CD4-positive, alpha-beta T cell treated with Interleukin-15 for 1 hour (primary cell): Measurements from ENCODE around the gene SEC61A2.
"Not testable (repeated sequence)": the region's sequence is repeated elsewhere in the genome, so short reads cannot be mapped to it uniquely, and the experiment has no call there.

Experiments used
- DNase-seq: peaks from one replicate; pipeline ENCODE4 v3.0.0-alpha.2; 2020

SEC61A2 gene

DNA sequence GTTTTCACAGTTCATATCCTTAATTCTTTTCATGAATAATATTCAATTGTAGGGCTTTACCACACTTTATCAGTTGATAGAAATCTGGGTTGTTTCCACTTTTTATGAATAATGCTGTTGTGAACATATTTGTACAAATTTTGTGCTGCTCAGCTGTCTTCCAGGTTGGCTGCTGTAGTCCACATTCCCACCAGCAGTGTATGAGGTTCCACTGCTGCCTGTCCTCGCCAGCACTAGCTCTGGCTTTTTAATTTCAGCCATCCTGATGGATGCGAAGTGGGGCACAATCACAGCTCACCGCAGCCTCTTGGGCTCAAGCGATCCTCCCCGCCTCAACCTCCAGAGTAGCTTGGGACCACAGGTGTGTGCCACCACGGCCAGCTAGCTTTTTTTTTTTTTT lies 33.5 kb downstream of the SEC61A2 start:
- DNase-seq, result no peak

DNA sequence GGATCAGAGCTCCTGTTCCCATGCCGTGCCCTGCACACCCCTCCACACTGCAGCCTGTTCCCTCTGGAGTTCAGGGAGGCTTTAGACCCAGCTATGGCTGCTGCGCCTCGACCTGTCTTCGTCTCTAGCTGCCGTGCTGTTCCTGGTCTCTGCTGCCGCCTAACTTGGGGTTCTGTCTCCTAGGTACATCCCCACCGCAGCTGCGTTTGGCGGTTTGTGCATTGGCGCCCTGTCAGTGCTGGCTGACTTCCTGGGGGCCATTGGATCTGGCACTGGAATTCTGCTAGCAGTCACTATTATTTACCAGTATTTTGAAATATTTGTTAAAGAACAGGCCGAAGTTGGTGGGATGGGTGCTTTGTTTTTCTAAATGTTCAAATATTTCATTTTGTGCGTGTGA lies 34.6 kb downstream of the SEC61A2 start:
- no peak for DNase-seq

DNA sequence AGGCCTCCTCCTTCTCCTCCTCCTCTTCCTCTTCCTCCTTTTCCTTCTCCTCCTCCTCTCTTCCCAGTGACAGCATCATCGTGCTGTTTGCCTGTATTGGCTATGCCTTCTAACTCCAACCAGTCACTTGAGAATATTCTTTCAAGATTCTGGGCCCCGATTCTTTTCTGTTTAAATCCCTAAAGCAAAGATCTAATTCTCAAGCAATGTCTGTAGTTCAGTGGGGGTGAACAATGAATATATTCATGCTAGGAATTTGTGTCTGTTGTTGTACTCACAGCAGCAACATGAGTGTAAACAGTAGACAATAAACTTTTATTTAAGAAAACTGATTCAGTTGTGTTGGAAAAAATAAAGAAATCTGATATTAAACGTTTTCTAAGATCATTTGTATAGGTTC lies 35.6 kb downstream of the SEC61A2 start:
- no peak for DNase-seq

DNA sequence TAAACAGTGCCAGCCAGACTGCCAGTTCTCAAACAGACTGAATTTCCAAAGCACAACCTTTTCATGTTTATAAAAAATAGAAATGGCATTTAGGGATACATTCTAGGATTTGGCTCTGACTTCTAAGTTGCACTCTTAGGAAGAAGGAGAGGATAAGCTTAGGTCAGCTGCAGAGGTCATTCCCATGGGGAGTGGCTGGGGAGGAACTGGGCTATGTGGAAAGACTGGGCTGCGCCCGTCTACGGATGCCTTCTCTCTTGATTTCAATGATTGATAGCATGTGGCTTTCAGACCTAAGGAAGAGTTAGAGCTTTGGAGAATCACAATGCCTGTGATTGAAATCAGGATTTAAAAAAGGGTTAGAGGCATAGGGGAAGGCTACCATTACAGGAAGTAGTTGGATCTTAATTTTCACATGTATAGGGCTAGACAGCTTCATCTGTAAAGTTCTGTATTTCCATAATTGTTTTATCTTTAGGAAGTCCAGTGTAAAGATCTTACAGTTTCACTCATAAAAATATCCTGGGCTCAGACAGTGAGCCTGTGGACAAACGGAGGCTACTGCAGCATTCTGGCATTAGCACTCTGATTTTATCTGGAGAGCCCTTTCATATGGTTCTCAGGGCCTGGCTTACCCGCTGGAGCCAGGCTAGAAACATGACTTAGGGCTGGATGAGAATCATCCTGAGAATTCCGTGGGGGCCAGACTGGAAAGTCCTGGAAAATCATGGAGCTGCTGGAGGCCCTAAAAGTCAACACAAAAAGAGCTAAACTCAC lies 36.7 kb downstream of the SEC61A2 start:
- no peak for DNase-seq

DNA sequence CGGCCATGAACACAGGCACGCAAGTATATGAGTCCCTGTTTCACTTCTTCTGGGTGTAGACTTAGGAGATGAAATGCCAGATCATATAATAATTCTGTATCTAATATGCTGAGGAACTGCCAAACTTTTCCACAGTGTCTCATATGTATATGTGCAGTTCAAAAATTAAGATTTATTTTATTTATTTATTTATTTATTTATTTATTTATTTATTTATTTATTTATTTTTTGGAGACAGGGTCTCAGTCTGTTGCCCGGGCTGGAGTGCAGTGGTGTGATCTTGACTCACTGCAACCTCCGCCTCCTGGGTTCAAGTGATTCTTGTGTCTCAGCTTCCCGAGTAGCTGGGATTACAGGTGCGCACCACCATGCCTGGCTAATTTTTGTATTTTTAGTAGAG lies 42.0 kb downstream of the SEC61A2 start:
- not testable (repeated sequence) for DNase-seq

DNA sequence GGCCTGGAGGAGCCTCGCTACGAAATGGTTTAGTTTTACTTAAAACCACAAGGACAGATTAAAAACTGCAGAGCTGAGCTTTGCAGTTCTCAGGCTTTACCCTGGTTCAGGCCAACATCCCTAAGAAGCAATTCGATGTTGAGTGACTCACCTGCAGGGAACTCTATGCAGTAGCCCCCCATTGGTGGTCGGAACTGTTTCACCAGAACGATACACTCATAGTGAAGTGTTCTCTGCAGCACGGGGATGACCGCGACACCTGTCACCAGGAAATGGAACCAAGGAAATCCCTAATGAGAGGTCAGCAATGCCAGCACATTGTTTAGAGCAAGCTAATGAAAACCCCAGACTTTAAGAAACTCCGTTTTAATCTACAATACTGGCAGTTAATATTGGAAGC lies 48.2 kb downstream of the SEC61A2 start:
- no peak for DNase-seq

DNA sequence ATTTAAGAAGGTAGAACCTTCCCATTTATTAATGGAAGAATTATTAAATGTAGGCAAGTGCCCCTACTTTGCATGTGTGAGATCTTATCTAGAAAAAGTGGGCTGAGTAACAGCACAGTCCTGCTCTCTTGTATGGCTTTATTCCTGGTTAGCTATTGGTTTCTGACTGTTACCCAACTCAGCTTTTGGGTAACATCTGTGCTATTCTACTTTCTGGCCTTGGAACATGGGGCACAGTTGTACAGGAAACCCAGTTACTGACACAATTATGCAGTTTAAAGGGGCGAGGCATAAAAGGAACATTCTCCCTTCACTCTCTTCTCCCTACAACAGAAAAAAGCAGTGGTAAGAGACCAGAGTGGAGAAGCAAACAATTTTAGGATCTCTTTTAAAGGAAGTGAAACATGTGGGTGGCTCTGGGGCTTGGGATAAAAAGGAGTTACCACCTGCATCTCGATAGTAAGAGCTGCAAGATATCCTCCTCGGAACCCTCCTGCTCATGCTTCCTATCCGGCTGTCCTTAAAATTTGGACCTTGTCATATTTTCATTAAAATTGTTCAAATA lies 50.2 kb downstream of the SEC61A2 start:
- DNase-seq, result no peak

DNA sequence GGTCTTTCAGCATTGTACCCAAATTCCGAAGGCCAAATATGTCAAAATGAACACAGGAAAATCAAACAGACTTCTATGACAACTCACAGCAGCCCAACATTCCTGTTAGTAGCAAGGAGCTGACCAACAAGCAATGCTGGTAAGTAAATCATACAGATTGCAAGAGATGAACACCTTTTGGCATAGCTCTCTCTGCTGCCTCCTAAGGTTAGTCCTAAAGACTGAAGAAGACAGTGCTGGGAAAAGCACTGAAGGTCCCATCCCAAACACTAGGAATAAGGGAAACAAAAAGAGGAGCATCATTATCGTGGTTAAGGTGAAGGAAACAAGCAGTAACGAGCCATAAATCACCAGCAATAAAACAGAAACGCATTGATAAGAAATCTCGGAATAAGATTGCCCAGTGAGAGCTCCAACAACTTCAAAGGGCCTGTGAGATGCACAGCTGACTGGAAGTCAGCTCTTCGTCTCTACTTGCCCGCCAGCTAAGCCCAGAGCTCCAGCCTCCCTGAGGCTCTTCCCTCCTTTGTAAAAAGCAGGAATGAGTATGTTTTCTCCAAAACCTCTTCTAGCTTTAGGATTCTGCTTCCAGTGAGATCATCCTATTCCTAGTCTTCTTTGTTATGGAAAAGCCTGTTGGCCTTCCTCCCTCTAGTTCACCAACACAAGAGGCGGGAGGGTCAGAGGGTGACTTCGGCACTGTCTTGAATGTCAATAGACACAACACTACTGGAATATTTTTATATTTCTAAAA lies 50.9 kb downstream of the SEC61A2 start:
- DNase-seq, result no peak

DNA sequence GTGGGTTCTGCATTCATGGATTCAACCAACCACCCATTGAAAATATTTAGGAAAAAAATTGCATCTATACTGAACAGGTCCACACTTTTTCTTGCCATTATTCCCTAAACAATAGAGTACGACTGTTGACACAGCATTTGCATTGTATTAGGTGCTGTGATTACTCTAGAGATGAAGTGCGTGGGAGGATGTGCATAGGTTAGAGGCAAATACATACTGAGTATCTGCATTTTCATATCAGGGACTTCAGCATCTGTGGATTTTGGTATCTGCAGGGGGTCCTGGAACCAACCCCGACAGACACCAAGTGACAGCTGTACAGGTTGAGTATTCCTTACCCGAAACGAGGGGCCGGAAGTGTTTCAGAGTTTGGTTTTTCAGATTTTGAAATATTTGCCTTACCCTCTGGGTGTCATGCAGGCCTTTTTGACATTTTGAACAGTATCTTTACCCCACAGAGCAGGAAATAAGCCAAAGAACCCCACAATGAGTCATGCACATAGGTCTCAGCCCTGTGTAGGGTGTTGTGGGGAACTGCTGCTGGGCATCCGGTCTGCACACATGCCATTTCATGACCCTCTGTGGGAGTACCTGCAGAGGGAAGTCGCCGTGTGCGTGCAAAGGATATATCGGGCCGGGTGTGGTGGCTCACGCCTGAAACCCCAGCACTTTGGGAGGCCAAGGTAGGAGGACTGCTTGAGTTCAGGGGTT lies 51.7 kb downstream of the SEC61A2 start:
- peak; percentile 78 for DNase-seq

DNA sequence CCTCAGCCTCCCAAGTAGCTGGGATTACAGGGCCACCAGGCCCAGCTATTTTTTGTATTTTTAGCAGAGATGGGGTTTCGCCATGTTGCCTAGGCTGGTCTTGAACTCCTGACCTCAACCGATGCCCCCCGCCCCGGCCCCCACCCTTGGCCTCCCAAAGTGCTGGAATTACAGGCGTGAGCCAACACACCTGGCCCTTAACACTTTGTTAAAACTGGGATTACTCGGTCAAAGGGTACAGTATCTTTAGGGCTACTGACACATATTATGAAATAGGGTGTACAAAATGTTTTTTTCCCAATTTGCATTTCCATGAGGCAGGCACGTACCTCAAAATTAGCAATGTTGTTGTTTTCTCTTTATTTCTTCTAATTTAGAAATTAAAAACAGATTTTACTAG lies 54.7 kb downstream of the SEC61A2 start:
- DNase-seq, result no peak

DNA sequence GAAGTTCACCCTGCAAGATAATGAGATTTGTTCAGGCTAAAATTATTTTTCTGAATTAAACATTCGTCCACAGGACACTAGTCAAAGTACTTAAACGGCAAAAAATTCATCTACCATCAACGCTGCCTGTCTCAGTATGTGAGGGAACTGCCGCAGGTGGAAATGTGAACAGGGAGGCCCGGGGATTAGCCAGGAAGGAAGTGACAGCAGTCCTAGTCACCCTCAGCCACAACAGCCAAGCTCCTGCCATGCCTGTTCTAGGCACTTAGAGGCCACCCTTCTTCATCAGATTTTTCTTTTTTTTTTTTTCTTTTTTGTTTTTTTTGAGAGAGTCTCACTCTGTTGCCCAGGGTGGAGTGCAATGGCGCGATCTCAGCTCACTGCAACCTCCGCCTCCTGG lies 56.8 kb downstream of the SEC61A2 start:
- DNase-seq, result no peak

DNA sequence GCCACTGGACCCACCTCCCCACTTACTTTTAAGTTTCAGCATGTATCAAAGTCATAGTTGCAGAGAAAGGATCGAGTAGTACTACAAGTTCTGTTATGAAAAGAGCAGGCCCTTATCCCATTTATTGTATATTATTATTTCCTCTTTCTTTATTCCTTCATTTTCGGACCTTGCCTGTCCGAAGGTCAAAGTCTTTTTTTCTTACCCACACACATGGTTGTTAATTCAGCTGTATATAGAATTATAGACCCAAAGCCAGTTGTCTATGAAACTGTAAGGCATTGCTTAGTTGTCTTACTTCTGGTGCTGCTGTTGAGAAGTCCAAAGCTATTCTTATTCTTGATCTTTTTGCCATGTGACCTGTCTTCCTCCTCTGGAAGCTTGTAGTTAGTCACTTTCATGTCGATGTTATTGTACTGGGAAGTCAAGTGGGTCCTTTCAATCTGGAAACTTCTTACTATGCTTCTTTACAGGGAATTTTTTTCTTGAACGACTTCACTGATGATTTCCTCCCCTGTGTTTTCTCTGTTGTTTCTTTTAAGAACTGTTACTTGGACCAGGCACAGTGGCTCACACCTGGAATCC lies 57.9 kb downstream of the SEC61A2 start:
- DNase-seq, result no peak

DNA sequence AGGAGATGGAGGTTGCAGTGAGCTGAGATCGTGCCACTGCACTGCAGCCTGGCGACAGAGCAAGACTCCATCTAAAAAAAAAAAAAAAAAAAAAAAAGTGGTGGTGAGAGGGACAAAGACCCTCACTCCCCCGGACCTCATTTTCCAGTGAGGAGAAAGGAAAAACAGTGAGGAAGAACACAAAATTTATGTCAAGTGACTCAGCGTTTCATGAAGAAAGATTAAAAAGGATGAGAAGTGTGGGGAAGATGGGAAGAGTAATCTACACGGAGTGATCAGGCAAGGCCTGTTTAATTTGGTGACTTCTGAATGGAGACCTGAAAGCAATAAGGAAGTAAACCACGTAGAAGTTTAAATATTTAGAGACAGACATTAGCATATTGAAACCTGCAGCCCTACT lies 59.2 kb downstream of the SEC61A2 start:
- DNase-seq, result no peak

DNA sequence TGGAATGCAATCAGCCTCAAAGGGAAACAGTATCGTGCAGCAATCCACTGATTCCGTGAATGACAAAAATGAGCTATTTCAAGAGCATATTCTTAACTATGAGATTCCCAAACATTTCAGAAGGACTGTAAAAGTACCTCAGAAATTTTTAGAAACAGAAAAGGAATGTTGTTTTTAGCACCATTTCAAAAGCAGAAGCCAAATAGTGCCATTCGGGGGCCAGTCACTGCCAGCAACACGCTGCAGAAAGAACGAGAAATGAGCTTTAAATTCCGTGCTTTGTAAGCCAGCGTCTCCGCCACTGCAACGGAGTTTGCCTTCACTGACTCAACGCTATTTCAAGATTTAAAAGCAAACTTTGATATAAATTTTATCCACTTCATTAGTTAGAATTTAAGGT lies 59.9 kb downstream of the SEC61A2 start:
- DNase-seq, result no peak

DNA sequence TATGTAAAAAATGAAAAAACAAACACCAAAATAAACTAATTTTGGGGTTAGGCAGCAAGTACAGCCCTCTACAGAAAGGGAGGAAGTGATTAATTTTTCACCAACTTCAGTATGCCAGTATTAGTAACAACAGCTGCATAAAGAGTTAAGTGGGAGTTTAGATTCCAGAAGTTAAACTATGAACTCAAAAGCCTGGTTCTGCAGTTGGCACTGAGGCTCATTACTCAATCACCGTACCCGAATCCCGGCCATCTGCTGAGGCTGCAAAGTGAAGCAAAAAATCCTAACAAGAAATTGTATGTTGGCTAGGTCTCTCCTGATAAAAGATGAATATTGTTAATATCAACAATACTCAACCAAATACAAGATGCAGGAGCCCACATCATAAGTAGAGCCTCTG lies 62.2 kb downstream of the SEC61A2 start:
- no peak for DNase-seq

DNA sequence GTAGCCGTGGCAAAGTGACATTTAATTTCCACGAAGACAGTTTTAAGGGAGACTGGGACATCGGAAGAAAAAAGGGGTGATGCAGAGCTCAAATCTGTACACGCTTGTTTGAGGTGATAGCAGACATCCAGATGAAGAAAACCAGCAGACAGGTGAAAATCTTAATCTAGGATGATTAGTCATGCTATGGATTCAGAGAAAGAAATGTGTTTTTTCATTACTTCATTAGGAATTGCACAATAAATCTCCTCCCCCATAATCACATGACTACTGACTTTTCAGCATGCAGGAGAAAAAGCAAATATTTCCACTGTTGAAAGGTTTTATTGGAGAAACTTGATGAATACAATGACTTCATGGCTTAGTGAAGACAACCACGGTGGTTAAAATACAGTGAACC lies 63.7 kb downstream of the SEC61A2 start:
- no peak for DNase-seq

DNA sequence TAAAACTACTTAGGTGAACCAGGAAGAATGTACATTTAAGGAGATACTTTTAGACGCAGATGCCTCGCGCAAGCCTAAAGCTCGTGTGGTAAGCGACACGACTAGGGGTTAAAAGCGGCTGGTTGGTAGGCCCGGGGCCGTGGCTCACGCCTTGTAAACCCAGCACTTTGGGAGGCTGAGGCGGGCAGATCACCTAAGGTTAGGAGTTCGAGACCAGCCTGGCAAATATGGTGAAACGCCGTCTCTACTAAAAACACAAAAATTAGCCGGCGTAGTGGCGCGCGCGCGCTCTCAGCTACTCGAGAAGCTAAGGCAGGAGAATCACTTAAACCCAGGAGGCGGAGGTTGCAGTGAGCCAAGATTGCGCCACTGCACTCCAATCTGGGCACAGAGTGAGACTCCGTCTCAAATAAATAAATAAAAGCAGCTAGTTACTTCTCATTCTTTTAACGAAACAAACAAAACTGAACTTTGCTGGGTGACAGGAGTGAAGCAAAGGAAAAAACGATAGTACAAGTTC lies 65.3 kb downstream of the SEC61A2 start:
- peak; percentile 27 for DNase-seq

DNA sequence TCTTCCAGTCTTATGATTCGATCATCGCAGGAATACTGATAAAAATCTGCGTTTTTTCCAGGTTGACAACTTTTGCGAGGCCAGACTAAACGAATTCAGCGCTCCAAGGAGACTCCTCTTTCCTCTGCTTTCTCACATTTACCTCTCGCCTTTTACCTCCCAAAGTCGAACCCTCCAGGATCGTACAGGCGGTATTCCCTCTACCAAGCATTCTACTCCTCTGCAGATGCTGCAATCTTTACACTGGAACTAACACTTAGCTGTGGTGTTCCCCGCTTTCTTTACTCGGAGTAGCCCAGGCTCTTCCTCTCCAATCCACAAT lies 65.8 kb downstream of the SEC61A2 start:
- no peak for DNase-seq

DNA sequence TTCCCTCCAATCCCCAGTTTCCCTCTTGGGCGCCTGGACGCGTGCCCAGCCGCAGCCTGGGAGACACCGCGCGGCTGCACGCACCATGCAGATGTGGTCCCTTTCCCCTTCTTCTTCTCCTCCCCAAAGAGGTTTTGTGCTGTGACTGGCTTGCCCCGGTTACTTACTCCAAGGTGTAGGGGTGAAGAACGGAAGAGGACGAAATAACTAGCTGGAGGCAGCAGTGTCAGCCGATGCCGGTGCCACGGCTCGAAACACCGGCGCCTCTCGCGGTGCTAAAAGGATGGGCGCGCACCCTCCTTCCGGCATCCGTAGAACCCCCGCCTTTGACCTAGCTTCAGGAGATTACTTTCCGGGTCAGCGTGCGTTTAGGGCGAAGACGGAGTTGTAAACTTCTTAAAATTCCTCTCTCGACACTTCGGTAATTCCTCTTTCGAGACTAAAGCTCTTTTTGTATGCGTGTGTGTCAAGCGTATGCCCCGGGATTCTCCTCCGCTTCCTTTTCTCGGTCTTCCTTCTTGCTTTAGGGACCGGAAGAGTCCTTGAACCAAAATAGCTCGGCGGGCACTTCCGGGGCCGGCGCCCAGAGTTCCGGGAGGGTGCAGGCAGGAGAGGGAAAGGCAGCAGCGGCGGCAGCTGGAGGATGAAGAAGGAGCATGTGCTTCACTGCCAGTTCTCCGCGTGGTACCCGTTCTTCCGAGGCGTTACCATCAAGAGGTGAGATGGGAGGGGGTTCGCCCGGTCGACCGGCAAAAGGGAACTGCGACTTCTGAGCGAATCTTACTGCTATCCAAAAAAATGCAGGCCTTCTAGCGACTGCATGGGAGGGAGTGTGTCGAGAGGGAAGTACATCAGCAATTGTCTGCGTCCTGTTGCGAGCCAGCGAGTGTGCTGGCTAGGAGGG lies 66.4 kb downstream of the SEC61A2 start, which contains the start of the genes CDC123 and NUDT5:
Gene CDC123, plus strand, starts transcription at position 586 of the 904 bp plus-strand sequence. Its CDS starts 58 bp downstream, at position 644.
Gene NUDT5, minus strand, starts transcription at position 289 of the 904 bp plus-strand sequence. CDS start 9,600 bp downstream, outside the sequence.
- peak; percentile 82 for DNase-seq

DNA sequence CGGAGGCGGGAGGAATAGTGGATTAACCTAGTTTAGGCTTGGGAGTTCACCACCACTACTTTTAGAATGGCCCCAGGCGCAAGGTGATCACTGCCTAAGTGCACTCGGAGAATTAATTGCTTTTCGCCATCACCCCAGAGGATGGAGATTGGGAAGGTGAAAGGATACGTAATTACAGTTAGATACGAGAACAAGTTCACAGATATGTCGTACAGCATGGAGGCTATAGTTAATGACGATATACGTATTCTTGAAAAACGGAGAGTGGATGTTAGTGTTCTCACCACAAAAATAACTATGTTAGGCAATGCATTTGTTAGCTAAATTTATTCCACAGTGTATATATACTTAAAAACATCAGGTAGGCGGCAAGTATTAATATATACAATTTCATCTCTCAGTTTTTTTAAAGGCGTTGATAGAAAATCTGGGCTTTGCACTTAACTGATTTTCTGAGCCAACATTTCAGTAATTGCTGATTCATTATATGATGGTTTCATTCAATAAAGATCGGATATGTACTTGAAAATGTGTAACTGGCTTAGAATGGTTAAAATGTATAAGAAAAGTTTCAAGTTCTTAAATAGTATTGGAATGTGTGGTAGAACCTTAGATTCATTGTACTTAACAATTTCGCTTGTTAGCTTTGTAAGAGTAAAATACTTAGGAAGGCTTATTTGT lies 67.2 kb downstream of the SEC61A2 start:
- DNase-seq, result no peak

DNA sequence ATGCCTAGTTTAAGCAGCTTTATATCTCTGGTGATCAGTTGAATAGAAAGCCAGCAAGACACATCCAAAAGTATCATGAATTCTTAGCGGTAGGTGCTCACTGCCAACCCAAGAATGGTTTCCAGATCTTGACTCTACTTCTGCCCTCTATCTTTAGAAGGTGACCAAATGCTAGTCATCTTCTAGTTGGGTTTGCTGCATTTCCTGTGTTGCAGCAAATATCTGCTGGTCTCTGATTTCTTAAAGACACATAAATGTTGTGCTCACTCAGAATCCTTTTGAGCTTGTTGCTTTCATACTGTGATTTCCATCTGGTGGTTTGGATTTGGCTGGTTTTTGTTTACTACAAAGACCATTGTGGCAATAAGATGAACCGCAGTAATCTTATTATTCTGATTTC lies 68.7 kb downstream of the SEC61A2 start:
- DNase-seq, result no peak
